B cell (primary cell): ENCODE results near the gene ZNF581. TPM values are rescaled to one million over a fixed set of nuclear protein-coding genes. Genes with fewer than 3 reads are reported as not detected.

Source experiments
- ATAC-seq: fragments of 200-7000 bp; cut with Tn5 transposase; one replicate; pipeline ENCODE4 v1.10.0; 2021; ENCODE audit warnings: low read depth, mild to moderate bottlenecking, moderate number of reproducible peaks, moderate library complexity
- CTCF ChIA-PET: fragments of 350-600 bp; sonication (Branson Sonifier 250); formaldehyde crosslinking; loops from one replicate; lab custom pipeline; 2021; ENCODE audit warnings: antibody characterized with exemption, inconsistent platforms; lab: Charles Lee
- POLR2A ChIA-PET: fragments of 350-600 bp; sonication (Branson Sonifier 250); formaldehyde crosslinking; loops from one replicate; lab custom pipeline; 2021; ENCODE audit warnings: antibody characterized with exemption; lab: Charles Lee
- DNase-seq: peaks from one replicate; pipeline ENCODE4 v3.0.0; 2013
- H2AFZ ChIP-seq: 2 replicates; pipeline ENCODE4 v1.6.1; 2012; ENCODE audit warnings: mild to moderate bottlenecking, low read depth, low read length; ENCODE audit not compliant: insufficient read depth, poor library complexity, severe bottlenecking
- H3K27ac ChIP-seq, 2 donors: 1 replicate in 1 of 2; 2 replicates in 1 of 2; pipeline ENCODE4 v1.5.1; 2012 to 2013; ENCODE audit warnings: low read length in 2 of 2, mild to moderate bottlenecking in 2 of 2, moderate library complexity in 1 of 2
- H3K27me3 ChIP-seq, 4 experiments: fragments of 200-600 bp in 1 of 4; sonication (generic) in 1 of 4; replicated peaks in 1 of 4; 1 replicate in 2 of 4; 2 replicates in 2 of 4; pipeline versions ENCODE4 v1.6.1 to v1.7.0; 2013 to 2016; ENCODE audit warnings: low read length in 3 of 4, mild to moderate bottlenecking in 2 of 4, mixed read lengths in 1 of 4, moderate library complexity in 1 of 4; ENCODE audit not compliant: insufficient read depth in 4 of 4, control insufficient read depth in 3 of 4; ENCODE audit errors: control extremely low read depth in 1 of 4
- H3K36me3 ChIP-seq, 2 experiments: replicated peaks in 1 of 2; 1 replicate in 1 of 2; 2 replicates in 1 of 2; pipeline versions ENCODE4 v1.6.1 to v1.7.1; 2013; ENCODE audit warnings: low read length in 1 of 2; ENCODE audit not compliant: insufficient read depth in 2 of 2, control insufficient read depth in 1 of 2; ENCODE audit errors: control extremely low read depth in 1 of 2, extremely low read depth in 1 of 2
- H3K4me1 ChIP-seq, 2 donors: fragments of 200-600 bp in 1 of 2; sonication (generic) in 1 of 2; 1 replicate in 1 of 2; 2 replicates in 1 of 2; pipeline versions ENCODE4 v1.5.1 to v1.6.1; 2013 to 2017; ENCODE audit warnings: low read length in 2 of 2; ENCODE audit not compliant: control insufficient read depth in 2 of 2, insufficient read depth in 2 of 2
- H3K4me2 ChIP-seq: replicated peaks from 2 replicates; pipeline ENCODE3; 2012; ENCODE audit warnings: mild to moderate bottlenecking, low read depth, low read length; ENCODE audit not compliant: poor library complexity, severe bottlenecking
- H3K4me3 ChIP-seq, 5 experiments: fragments of 200-600 bp in 1 of 5; sonication (generic) in 1 of 5; 1 replicate in 3 of 5; 2 replicates in 2 of 5; pipeline versions ENCODE4 v1.5.1 to v1.7.0; 2011 to 2016; ENCODE audit warnings: low read length in 4 of 5, mild to moderate bottlenecking in 4 of 5, low read depth in 2 of 5, control low read depth in 1 of 5, moderate library complexity in 1 of 5; ENCODE audit not compliant: insufficient read depth in 1 of 5; ENCODE audit errors: control extremely low read depth in 1 of 5, extremely low read depth in 1 of 5
- H3K79me2 ChIP-seq: fragments of 200-600 bp; sonication (generic); one replicate; pipeline ENCODE4 v1.6.0; 2016; ENCODE audit warnings: low read length; ENCODE audit not compliant: control insufficient read depth, insufficient read depth
- H3K9ac ChIP-seq: fragments of 200-600 bp; sonication (generic); 2 replicates; pipeline ENCODE4 v1.6.1; 2017; ENCODE audit warnings: mild to moderate bottlenecking, low read length, moderate library complexity
- H3K9me3 ChIP-seq, 3 donors: one replicate each; pipeline versions ENCODE4 v1.6.1 to v1.7.1; 2013; ENCODE audit warnings: low read length in 2 of 3; ENCODE audit not compliant: control insufficient read depth in 2 of 3, insufficient read depth in 1 of 3; ENCODE audit errors: control extremely low read depth in 1 of 3
- H4K20me1 ChIP-seq: 2 replicates; pipeline ENCODE4 v1.6.0; 2012; ENCODE audit warnings: mild to moderate bottlenecking, low read length; ENCODE audit not compliant: insufficient read depth, control insufficient read depth, poor library complexity, severe bottlenecking
- H3K27ac Mint-ChIP-seq: one replicate; pipeline ENCODE4 v1.8.0; 2021; ENCODE audit warnings: mixed read lengths
- H3K27me3 Mint-ChIP-seq: one replicate; pipeline ENCODE4 v1.8.0; 2021; ENCODE audit warnings: mixed read lengths
- H3K4me1 Mint-ChIP-seq: one replicate; pipeline ENCODE4 v1.8.0; 2021; ENCODE audit warnings: mixed read lengths
- H3K4me3 Mint-ChIP-seq: one replicate; pipeline ENCODE4 v1.8.0; 2021; ENCODE audit warnings: mixed read lengths
- H3K9me3 Mint-ChIP-seq: one replicate; pipeline ENCODE4 v1.8.0; 2022; ENCODE audit warnings: mixed read lengths; ENCODE audit not compliant: insufficient read depth
- EZH2 ChIP-seq: IDR thresholded peaks from 2 replicates; pipeline ENCODE4 v1.6.1; 2012; ENCODE audit warnings: borderline replicate concordance, low read depth, mild to moderate bottlenecking, moderate library complexity, low read length; ENCODE audit not compliant: insufficient read depth, poor library complexity, severe bottlenecking
- WGBS: methylation state at CpG from one replicate; pipeline ENCODE4 v1.1.5; 2013; ENCODE audit warnings: missing lambda C conversion rate; ENCODE audit not compliant: insufficient coverage; 5-methylcytosine and 5-hydroxymethylcytosine counted together
- intact Hi-C: fragments of 100-400 bp; cut with micrococcal nuclease; formaldehyde crosslinking; loops from one replicate; pipeline ENCODE4 v1.10.0; 2022
- polyA plus RNA-seq: library from polyadenylated mRNA; depleted of rRNA; stranded (reverse); fragments of >200 nt; gene quantifications from 2 replicates; pipeline ENCODE4 v1.2.3, GENCODE V29; 2012
- total RNA-seq, 2 donors: library from RNA; stranded (reverse); fragments of 120-200 nt in 1 of 2; gene quantifications; 1 replicate in 1 of 2; 2 replicates in 1 of 2; pipeline versions ENCODE4 v1.2.3 to v1.2.4, GENCODE V29; 2013 to 2022
- TF ChIP-seq, protein P1 (sequence below): fragments of 200-600 bp; IDR thresholded peaks from one replicate; pipeline ENCODE4 v1.8.0; 2022; ENCODE audit warnings: antibody characterized with exemption, mild to moderate bottlenecking

ZNF581 gene
- total and polyA plus RNA-seq, 2 donors (not counting 1 experiment from before 2014, with no cell fraction given) = 48.2 to 51.3 TPM

DNA sequence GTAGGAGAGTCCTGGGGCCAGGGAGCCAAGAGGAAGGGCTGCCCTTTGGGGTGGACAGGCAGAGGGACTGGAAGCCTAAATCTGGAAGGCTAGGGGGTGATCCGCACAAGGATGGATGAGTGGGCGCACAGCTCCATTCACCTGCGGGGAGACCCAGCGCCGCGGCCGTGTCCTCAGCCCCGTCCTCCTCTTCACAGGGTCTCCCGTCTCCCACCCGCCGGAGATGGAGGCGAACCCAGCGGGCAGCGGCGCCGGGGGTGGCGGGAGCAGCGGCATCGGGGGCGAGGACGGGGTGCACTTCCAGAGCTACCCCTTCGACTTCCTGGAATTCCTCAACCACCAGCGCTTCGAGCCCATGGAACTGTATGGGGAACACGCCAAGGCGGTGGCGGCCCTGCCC, 30.1 kb upstream of the ZNF581 start:
- H3K9me3 Mint-ChIP-seq = no peaks in the 10 kb centered on the region
- Histone ChIP-seq H3K9me3 (no peaks in the 10 kb centered on the region), H3K36me3 (peaks cover 0 to 25% of the 10 kb centered on the region in 2 experiments), H3K27ac (peak overlapping the region in 1 of 2 donors; percentile 70), H3K4me2 (no peak overlapping the region), H2AFZ (no peak overlapping the region), H3K27me3 (no peaks in the 10 kb centered on the region), H3K4me1 (peaks cover 14 to 18% of the 10 kb centered on the region in 2 donors), H3K4me3 (no peak overlapping the region), H3K9ac (no peak overlapping the region), H3K79me2 (peaks cover 59% of the 10 kb centered on the region), H4K20me1 (peaks cover 40% of the 10 kb centered on the region)
- H3K27ac Mint-ChIP-seq = no peak overlapping the region
- WGBS = 98% methylated on average over 16 of the region's 27 CpGs
- CTCF ChIA-PET = no interaction called here
- intact Hi-C loops = no loop called here
- no peak overlapping the region for H3K4me3 Mint-ChIP-seq
- peaks cover 39% of the 10 kb centered on the region for H3K4me1 Mint-ChIP-seq
- no peak for ATAC-seq
- no peak for DNase-seq
- H3K27me3 Mint-ChIP-seq = no peaks in the 10 kb centered on the region
- POLR2A ChIA-PET = interaction anchor here (0.8 kb wide), 1 partner anchor 11 kb away, joined by 5 read pairs; the partner anchor contains the start of gene ZNF784
- TF ChIP-seq, protein P1, sequence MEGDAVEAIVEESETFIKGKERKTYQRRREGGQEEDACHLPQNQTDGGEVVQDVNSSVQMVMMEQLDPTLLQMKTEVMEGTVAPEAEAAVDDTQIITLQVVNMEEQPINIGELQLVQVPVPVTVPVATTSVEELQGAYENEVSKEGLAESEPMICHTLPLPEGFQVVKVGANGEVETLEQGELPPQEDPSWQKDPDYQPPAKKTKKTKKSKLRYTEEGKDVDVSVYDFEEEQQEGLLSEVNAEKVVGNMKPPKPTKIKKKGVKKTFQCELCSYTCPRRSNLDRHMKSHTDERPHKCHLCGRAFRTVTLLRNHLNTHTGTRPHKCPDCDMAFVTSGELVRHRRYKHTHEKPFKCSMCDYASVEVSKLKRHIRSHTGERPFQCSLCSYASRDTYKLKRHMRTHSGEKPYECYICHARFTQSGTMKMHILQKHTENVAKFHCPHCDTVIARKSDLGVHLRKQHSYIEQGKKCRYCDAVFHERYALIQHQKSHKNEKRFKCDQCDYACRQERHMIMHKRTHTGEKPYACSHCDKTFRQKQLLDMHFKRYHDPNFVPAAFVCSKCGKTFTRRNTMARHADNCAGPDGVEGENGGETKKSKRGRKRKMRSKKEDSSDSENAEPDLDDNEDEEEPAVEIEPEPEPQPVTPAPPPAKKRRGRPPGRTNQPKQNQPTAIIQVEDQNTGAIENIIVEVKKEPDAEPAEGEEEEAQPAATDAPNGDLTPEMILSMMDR = no peak
- no peak for TF ChIP-seq EZH2

DNA sequence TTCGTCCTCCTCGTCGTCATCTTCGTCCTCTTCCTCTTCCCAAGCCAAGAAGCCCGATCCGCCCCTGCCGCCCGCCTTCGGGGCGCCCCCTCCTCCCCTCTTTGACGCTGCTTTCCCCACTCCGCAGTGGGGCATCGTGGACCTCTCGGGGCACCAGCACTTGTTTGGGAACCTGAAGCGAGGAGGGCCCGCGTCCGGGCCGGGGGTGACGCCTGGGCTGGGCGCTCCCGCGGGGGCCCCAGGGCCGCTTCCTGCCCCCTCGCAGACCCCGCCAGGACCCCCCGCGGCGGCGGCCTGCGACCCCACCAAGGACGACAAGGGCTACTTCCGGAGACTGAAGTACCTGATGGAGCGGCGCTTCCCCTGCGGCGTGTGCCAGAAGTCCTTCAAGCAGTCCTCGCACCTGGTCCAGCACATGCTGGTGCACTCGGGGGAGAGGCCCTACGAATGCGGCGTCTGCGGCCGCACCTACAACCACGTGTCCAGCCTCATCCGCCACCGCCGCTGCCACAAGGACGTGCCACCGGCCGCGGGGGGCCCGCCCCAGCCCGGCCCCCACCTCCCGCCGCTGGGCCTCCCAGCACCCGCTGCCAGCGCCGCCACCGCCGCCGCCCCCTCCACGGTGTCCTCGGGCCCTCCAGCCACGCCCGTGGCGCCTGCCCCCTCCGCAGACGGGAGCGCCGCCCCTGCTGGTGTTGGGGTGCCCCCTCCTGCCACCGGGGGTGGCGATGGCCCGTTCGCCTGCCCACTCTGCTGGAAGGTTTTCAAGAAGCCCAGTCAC, 29.3 kb upstream of the ZNF581 start:
- POLR2A ChIA-PET = no interaction called here
- WGBS = 97% methylated on average over 71 of the region's 75 CpGs

More for the DNA sequence above, 29.3 kb upstream of the ZNF581 start:
- peaks cover 34% of the 10 kb centered on the region for H3K4me1 Mint-ChIP-seq
- H3K4me3 ChIP-seq = no peak overlapping the region
- no peak for ATAC-seq
- H3K27me3 ChIP-seq = no peaks in the 10 kb centered on the region
- CTCF ChIA-PET = no interaction called here
- no peaks in the 10 kb centered on the region for H3K9me3 ChIP-seq
- H3K9ac ChIP-seq = no peak overlapping the region
- H3K27ac ChIP-seq = no peak overlapping the region
- DNase-seq = no peak
- TF ChIP-seq, protein P1 = no peak
- TF ChIP-seq EZH2 = no peak
- peaks cover 14 to 18% of the 10 kb centered on the region in 2 donors for H3K4me1 ChIP-seq
- no peaks in the 10 kb centered on the region for H3K9me3 Mint-ChIP-seq
- no peak overlapping the region for H3K4me2 ChIP-seq
- no peak overlapping the region for H3K27ac Mint-ChIP-seq
- peaks cover 40% of the 10 kb centered on the region for H4K20me1 ChIP-seq
- H3K79me2 ChIP-seq = peaks cover 52% of the 10 kb centered on the region
- intact Hi-C loops = no loop called here
- H3K4me3 Mint-ChIP-seq = no peak overlapping the region
- no peak overlapping the region for H2AFZ ChIP-seq
- H3K36me3 ChIP-seq = peaks cover 0 to 24% of the 10 kb centered on the region in 2 experiments
- no peaks in the 10 kb centered on the region for H3K27me3 Mint-ChIP-seq
